ENCODE data around the gene C2CD4D. TPM values are rescaled to one million over a fixed set of nuclear protein-coding genes. Genes with fewer than 3 reads are reported as not detected.
"Not testable (repeated sequence)": the region's sequence is repeated elsewhere in the genome, so short reads cannot be mapped to it uniquely, and the experiment has no call there.

Gene C2CD4D
- total RNA-seq, 1 donor from 2014 or later, result 0.16 TPM

DNA sequence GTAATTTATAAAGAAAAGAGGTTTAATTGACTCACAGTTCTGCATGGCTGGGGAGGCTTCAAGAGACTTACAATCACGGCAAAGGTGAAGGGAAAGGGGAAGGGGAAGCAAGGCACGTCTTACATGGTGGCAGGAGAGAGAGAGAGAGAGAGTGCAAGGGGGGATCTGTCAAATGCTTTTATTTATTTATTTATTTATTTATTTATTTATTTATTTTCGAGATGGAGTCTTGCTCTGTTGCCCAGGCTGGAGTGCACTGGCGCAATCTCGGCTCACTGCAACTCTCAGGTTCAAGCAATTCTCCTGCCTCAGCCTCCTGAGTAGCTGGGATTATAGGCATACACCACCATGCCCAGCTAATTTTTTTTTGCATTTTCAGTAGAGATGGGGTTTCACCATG, 43.3 kb upstream of the C2CD4D start:
- DNase-seq (ENCODE audit: low read depth); H3K4me3 Mint-ChIP-seq (ENCODE audit: unreplicated experiment); H4K20me1 ChIP-seq (ENCODE audit: insufficient read depth, low read length); FAIRE-seq; H3K4me3 ChIP-seq (ENCODE audit: insufficient read depth, low read depth, low read length); H3K27ac Mint-ChIP-seq (ENCODE audit: unreplicated experiment); H3K36me3 ChIP-seq (ENCODE audit: insufficient read depth, low read length); H2AFZ ChIP-seq (ENCODE audit: low read depth, low read length); H3K36me3 Mint-ChIP-seq (ENCODE audit: low read depth, unreplicated experiment); H3K9ac ChIP-seq (ENCODE audit: low read length); H3K9me3 ChIP-seq (ENCODE audit: insufficient read depth, low read depth, low read length); H3K4me2 ChIP-seq (ENCODE audit: low read length); H3K27me3 ChIP-seq (ENCODE audit: insufficient read depth, low read length); H3K27ac ChIP-seq (ENCODE audit: low read depth, low read length); H3K9me3 Mint-ChIP-seq (ENCODE audit: unreplicated experiment); H3K27me3 Mint-ChIP-seq (ENCODE audit: low read depth, unreplicated experiment); H3K4me1 Mint-ChIP-seq (ENCODE audit: low read depth, unreplicated experiment); H3K4me1 ChIP-seq (ENCODE audit: insufficient read depth, low read length); H3K79me2 ChIP-seq (ENCODE audit: insufficient read depth, low read length): not testable (repeated sequence)

DNA sequence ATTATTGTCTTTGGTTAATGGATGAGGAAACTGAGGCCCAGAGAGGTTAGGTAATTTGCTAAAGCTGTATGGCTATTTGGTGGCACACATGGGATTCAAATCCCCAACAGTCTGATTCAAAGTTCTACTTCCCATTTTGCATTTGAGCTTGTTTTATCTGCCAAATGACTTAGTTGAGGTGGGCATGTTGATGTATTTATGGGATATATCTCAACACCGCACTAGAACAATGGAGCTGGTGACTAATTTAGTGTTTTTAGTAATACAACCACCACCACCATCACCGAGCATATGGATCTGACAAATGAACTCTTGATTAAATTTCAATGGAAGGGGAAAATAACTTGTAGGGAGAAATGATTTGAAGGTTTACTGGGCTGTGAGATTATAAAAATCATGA, 42.8 kb upstream of the C2CD4D start:
- no peaks in the 10 kb centered on the region for H3K36me3 ChIP-seq (ENCODE audit: insufficient read depth, low read length)
- TF ChIP-seq EZH2 (IDR thresholded peaks at IDR 0.05; ENCODE audit: insufficient read depth, low read length), result no peak
- TF ChIP-seq, protein P1, sequence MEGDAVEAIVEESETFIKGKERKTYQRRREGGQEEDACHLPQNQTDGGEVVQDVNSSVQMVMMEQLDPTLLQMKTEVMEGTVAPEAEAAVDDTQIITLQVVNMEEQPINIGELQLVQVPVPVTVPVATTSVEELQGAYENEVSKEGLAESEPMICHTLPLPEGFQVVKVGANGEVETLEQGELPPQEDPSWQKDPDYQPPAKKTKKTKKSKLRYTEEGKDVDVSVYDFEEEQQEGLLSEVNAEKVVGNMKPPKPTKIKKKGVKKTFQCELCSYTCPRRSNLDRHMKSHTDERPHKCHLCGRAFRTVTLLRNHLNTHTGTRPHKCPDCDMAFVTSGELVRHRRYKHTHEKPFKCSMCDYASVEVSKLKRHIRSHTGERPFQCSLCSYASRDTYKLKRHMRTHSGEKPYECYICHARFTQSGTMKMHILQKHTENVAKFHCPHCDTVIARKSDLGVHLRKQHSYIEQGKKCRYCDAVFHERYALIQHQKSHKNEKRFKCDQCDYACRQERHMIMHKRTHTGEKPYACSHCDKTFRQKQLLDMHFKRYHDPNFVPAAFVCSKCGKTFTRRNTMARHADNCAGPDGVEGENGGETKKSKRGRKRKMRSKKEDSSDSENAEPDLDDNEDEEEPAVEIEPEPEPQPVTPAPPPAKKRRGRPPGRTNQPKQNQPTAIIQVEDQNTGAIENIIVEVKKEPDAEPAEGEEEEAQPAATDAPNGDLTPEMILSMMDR (IDR thresholded peaks at IDR 0.05; ENCODE audit: insufficient read depth, low read depth, low read length), result no peak
- FAIRE-seq, result no peak
- H3K4me3 ChIP-seq (ENCODE audit: insufficient read depth, low read depth, low read length), result no peak overlapping the region
- no peaks in the 10 kb centered on the region for H3K9me3 ChIP-seq (ENCODE audit: insufficient read depth, low read depth, low read length)
- H3K4me1 Mint-ChIP-seq (ENCODE audit: low read depth, unreplicated experiment), result no peaks in the 10 kb centered on the region
- no peak overlapping the region for H3K4me2 ChIP-seq (ENCODE audit: low read length)
- no peak overlapping the region for H3K4me3 Mint-ChIP-seq (ENCODE audit: unreplicated experiment)
- peak overlapping the region; percentile 61 for H3K27ac Mint-ChIP-seq (ENCODE audit: unreplicated experiment)
- peaks cover 2% of the 10 kb centered on the region for H3K4me1 ChIP-seq (ENCODE audit: insufficient read depth, low read length)
- no peak overlapping the region for H3K27ac ChIP-seq (ENCODE audit: low read depth, low read length)
- H3K9ac ChIP-seq (ENCODE audit: low read length), result no peak overlapping the region
- no peaks in the 10 kb centered on the region for H3K79me2 ChIP-seq (ENCODE audit: insufficient read depth, low read length)
- peaks cover 5% of the 10 kb centered on the region for H3K36me3 Mint-ChIP-seq (ENCODE audit: low read depth, unreplicated experiment)
- DNase-seq (ENCODE audit: low read depth), result no peak
- no peak overlapping the region for H2AFZ ChIP-seq (ENCODE audit: low read depth, low read length)
- H3K9me3 Mint-ChIP-seq (ENCODE audit: unreplicated experiment), result no peaks in the 10 kb centered on the region
- no peaks in the 10 kb centered on the region for H3K27me3 ChIP-seq (ENCODE audit: insufficient read depth, low read length)
- no peaks in the 10 kb centered on the region for H3K27me3 Mint-ChIP-seq (ENCODE audit: low read depth, unreplicated experiment)
- H4K20me1 ChIP-seq (ENCODE audit: insufficient read depth, low read length), result no peaks in the 10 kb centered on the region

DNA sequence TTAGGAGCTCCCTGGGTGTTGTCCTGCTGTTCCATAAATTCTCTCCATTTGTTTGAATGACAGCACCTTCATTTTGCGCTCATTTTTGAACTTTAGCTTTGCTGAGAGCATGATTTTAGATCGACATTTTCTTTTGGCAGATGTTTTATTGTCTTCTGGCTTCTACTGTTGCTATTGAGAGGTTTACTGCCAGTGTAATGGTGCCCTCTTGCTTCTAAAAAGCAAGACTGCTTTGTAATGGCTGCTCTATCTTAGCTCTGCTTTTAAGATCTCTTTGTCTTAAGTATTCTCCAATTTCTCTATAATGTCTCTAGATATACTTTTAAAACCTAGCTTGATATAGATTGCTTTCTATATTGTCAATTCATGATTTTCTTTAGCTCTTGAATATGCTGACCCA, 41.9 kb upstream of the C2CD4D start:
- DNase-seq (ENCODE audit: low read depth), result no peak
- Mint-ChIP-seq H3K4me1 (ENCODE audit: low read depth, unreplicated experiment) (no peaks in the 10 kb centered on the region), H3K4me3 (ENCODE audit: unreplicated experiment) (no peak overlapping the region), H3K9me3 (ENCODE audit: unreplicated experiment) (no peaks in the 10 kb centered on the region), H3K36me3 (ENCODE audit: low read depth, unreplicated experiment) (peaks cover 8% of the 10 kb centered on the region), H3K27ac (ENCODE audit: unreplicated experiment) (no peak overlapping the region), H3K27me3 (ENCODE audit: low read depth, unreplicated experiment) (no peaks in the 10 kb centered on the region)
- H3K4me2 ChIP-seq (ENCODE audit: low read length), result no peak overlapping the region
- FAIRE-seq, result no peak
- H3K9me3 ChIP-seq (ENCODE audit: insufficient read depth, low read depth, low read length), result no peaks in the 10 kb centered on the region
- no peaks in the 10 kb centered on the region for H4K20me1 ChIP-seq (ENCODE audit: insufficient read depth, low read length)
- no peaks in the 10 kb centered on the region for H3K36me3 ChIP-seq (ENCODE audit: insufficient read depth, low read length)
- no peak overlapping the region for H3K27ac ChIP-seq (ENCODE audit: low read depth, low read length)
- no peak overlapping the region for H2AFZ ChIP-seq (ENCODE audit: low read depth, low read length)
- no peak overlapping the region for H3K4me3 ChIP-seq (ENCODE audit: insufficient read depth, low read depth, low read length)
- H3K27me3 ChIP-seq (ENCODE audit: insufficient read depth, low read length), result no peaks in the 10 kb centered on the region
- no peaks in the 10 kb centered on the region for H3K4me1 ChIP-seq (ENCODE audit: insufficient read depth, low read length)
- no peak overlapping the region for H3K9ac ChIP-seq (ENCODE audit: low read length)
- TF ChIP-seq, protein P1 (IDR thresholded peaks at IDR 0.05; ENCODE audit: insufficient read depth, low read depth, low read length), result no peak
- no peak for TF ChIP-seq EZH2 (IDR thresholded peaks at IDR 0.05; ENCODE audit: insufficient read depth, low read length)
- no peaks in the 10 kb centered on the region for H3K79me2 ChIP-seq (ENCODE audit: insufficient read depth, low read length)
